Mucosa of stomach (tissue), 1 donor: Measurements from ENCODE around the gene KDM4B.

Experiments
- H3K27me3 ChIP-seq: one replicate; pipeline ENCODE4 v1.7.0; 2013; ENCODE audit warnings: mild to moderate bottlenecking, low read length; ENCODE audit not compliant: control insufficient read depth, insufficient read depth
- H3K36me3 ChIP-seq: one replicate; pipeline ENCODE4 v1.7.0; 2013; ENCODE audit warnings: low read length; ENCODE audit not compliant: control insufficient read depth, insufficient read depth
- H3K4me1 ChIP-seq: one replicate; pipeline ENCODE4 v1.7.0; 2013; ENCODE audit warnings: mild to moderate bottlenecking, low read length; ENCODE audit not compliant: control insufficient read depth, insufficient read depth
- H3K4me3 ChIP-seq: one replicate; pipeline ENCODE4 v1.7.0; 2013; ENCODE audit warnings: low read length
- H3K9ac ChIP-seq: one replicate; pipeline ENCODE4 v1.7.0; 2013; ENCODE audit warnings: mild to moderate bottlenecking, low read length, moderate library complexity
- H3K9me3 ChIP-seq: one replicate; pipeline ENCODE4 v1.7.0; 2013; ENCODE audit warnings: mild to moderate bottlenecking, low read length, moderate library complexity; ENCODE audit not compliant: control insufficient read depth
- donor health status: Pancreatic carcinoma.

The KDM4B gene

DNA sequence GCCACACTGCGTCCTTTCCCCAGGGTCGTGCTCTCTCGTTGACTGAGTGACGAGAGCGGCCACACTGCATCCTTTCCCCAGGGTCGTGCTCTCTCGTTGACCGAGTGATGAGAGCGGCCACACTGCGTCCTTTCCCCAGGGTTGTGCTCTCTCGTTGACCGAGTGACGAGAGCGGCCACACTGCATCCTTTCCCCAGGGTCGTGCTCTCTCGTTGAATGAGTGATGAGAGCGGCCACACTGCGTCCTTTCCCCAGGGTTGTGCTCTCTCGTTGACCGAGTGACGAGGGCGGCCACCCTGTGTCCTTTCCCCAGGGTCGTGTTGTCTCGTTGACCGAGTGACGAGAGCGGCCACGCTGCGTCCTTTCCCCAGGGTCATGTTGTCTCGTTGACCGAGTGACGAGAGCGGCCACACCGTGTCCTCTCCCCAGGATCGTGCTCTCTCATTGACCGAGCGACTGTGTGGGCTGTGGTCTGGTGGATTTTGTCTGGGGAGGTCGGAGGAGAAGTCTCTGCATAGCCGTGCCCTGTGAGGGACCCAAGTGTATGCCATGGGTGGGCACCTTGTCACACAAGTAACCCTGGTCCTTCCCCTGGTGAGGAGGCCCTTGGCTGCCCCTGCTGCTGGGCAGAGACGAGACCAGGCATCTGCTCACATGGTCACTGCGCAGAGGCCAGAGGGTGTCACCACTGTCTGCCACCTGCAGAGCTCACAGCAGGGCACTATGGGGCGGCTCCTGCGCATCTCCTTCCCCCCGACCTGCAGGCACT lies 107.7 kb downstream of the KDM4B start:
- H3K9me3 ChIP-seq, result no peaks in the 10 kb centered on the region
- no peaks in the 10 kb centered on the region for H3K36me3 ChIP-seq
- no peak overlapping the region for H3K4me3 ChIP-seq
- no peak overlapping the region for H3K9ac ChIP-seq
- no peaks in the 10 kb centered on the region for H3K4me1 ChIP-seq
- H3K27me3 ChIP-seq, result no peaks in the 10 kb centered on the region

DNA sequence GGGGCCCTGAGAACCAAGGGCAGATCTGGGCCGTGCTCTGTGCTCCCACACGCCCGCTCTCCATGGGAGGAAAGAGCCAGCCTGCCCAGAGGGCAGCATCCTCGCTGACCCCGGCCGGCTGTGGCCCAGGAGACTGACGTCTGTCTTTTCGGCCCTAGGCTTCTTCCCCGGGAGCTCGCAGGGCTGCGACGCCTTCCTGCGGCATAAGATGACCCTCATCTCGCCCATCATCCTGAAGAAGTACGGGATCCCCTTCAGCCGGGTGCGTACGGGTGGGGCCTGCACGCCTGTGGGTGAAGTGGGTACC lies 108.2 kb downstream of the KDM4B start:
- H3K9me3 ChIP-seq, result no peaks in the 10 kb centered on the region
- no peaks in the 10 kb centered on the region for H3K36me3 ChIP-seq
- no peaks in the 10 kb centered on the region for H3K27me3 ChIP-seq
- H3K4me1 ChIP-seq, result no peaks in the 10 kb centered on the region
- no peak overlapping the region for H3K4me3 ChIP-seq
- H3K9ac ChIP-seq, result no peak overlapping the region

DNA sequence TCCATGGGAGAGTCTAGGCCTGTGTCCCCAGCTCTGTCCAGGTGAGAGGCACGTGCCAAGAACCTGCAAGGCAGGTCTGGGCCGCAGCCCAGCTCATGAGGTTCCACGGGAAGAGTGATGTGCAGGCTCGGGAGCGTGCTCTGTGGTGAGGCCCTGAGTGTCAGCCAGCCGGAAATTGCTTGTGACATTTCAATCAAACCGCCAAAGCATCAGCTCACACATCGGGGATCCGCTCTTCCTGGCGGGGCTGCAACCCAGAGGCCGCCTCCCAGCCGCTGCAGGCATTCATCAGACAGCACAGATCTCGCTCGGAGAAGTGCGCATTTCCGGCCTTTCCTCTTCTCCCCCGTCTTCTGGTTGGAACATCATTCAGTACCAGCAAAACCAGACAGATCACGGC lies 109.3 kb downstream of the KDM4B start:
- no peaks in the 10 kb centered on the region for H3K36me3 ChIP-seq
- no peak overlapping the region for H3K4me3 ChIP-seq
- H3K4me1 ChIP-seq, result no peaks in the 10 kb centered on the region
- no peak overlapping the region for H3K9ac ChIP-seq
- H3K9me3 ChIP-seq, result no peaks in the 10 kb centered on the region
- no peaks in the 10 kb centered on the region for H3K27me3 ChIP-seq

DNA sequence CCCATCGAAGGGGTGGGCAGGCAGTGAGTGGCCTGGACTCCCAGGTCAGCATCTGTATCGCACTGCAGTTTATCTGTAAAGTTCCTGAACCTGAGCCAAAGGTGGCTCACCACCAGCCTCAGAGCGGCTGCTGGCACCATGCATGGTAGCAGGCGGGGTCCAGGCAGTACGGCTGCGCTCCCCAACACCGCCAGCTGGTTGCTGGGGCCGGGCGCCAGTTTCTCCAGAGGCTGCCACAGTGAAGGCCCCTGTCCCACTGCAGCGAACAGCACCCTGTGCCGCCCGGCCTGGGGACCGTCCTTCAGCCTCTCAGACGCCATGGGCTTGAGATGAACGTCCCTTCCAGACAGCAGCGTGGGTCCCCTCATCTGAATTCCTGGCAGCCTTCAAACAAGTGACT lies 109.8 kb downstream of the KDM4B start:
- Histone ChIP-seq H3K4me1 (no peaks in the 10 kb centered on the region), H3K4me3 (no peak overlapping the region), H3K9ac (no peak overlapping the region), H3K36me3 (no peaks in the 10 kb centered on the region), H3K27me3 (no peaks in the 10 kb centered on the region), H3K9me3 (no peaks in the 10 kb centered on the region)

DNA sequence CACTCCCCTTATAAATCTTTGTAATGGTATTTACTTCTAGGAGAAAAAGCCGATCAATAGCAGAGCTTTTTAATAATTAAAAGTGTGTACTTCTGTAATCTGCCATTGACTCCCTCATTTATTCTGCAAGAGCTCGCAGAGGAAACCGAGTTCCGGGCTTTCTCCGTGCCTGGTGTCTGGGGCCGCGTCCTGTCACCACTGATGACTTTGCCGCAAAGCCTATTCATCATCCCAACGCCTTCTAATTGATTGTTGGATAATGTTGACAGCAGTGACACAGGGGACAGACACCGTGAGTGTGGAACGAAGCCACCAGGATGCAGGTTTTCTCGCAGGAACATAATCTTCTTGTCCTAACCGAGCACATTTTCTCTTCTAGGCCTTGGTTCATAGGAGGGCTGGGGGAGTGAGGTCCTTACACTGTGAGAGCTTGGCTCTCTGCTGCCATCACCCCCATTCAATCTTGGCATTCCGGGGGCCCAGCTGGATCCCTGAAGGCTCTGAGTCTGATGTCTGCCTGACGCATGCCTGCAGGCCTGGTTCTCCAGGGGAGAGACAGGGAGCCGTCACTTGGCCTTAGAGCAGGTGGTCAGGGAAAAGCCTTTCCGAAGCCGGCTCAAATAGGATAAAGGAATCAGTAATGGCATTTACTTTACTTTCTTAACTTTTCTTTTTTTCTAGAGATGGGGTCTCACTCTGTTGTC lies 110.3 kb downstream of the KDM4B start:
- no peaks in the 10 kb centered on the region for H3K4me1 ChIP-seq
- no peaks in the 10 kb centered on the region for H3K36me3 ChIP-seq
- no peak overlapping the region for H3K4me3 ChIP-seq
- no peak overlapping the region for H3K9ac ChIP-seq
- H3K9me3 ChIP-seq, result no peaks in the 10 kb centered on the region
- no peaks in the 10 kb centered on the region for H3K27me3 ChIP-seq

DNA sequence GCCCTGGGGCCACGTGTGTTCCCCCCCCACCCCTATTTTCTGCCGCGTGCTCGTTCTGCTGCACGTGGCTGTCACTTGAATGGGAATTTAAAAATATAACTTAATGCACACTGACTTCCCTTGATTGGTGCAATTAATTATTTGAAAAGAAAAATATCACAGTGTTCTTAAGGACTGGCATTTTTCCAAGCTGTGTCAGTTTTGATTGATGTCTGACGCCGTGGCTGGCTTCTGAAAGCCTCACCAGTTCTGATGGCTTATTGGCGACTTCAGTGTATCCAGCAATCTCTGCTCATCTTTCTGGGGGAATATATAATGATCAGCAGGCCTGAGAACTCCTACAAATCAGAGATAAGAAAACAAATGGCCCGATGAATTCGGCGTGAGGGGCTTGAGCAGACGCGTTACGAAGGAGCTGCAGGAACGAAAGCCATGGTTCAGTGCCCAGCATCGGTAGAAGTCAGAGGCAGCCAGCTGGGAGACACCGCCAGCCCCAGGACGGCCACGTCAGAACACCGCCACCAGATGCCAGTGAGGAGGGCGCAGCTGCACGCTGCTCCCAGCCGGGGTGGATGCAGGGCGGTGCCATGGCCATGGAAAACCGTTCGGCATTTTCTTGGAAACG lies 111.2 kb downstream of the KDM4B start:
- H3K36me3 ChIP-seq, result no peaks in the 10 kb centered on the region
- H3K4me1 ChIP-seq, result no peaks in the 10 kb centered on the region
- H3K9ac ChIP-seq, result no peak overlapping the region
- H3K9me3 ChIP-seq, result no peaks in the 10 kb centered on the region
- no peaks in the 10 kb centered on the region for H3K27me3 ChIP-seq
- no peak overlapping the region for H3K4me3 ChIP-seq

DNA sequence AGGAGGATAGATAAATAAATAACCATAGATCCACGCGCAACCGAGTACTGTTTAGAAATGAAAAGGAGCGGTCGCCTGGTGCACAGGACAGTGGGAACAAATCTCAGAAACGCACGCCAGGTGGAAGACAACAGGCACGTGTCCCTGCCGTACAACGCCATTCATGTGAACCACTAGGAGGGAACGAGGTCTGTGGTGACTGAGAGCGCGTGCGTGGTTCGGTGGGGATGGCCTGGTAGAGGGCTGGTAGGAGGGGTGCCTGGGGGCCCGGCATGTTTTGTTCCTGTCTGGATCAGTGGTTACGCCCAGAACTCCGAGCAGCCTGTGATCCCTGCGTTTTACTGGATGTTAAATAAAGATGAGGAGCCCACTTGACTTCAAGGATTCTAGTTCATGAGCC lies 111.9 kb downstream of the KDM4B start:
- H3K4me1 ChIP-seq, result no peaks in the 10 kb centered on the region
- H3K36me3 ChIP-seq, result no peaks in the 10 kb centered on the region
- H3K27me3 ChIP-seq, result no peaks in the 10 kb centered on the region
- no peak overlapping the region for H3K4me3 ChIP-seq
- H3K9ac ChIP-seq, result no peak overlapping the region
- no peaks in the 10 kb centered on the region for H3K9me3 ChIP-seq

DNA sequence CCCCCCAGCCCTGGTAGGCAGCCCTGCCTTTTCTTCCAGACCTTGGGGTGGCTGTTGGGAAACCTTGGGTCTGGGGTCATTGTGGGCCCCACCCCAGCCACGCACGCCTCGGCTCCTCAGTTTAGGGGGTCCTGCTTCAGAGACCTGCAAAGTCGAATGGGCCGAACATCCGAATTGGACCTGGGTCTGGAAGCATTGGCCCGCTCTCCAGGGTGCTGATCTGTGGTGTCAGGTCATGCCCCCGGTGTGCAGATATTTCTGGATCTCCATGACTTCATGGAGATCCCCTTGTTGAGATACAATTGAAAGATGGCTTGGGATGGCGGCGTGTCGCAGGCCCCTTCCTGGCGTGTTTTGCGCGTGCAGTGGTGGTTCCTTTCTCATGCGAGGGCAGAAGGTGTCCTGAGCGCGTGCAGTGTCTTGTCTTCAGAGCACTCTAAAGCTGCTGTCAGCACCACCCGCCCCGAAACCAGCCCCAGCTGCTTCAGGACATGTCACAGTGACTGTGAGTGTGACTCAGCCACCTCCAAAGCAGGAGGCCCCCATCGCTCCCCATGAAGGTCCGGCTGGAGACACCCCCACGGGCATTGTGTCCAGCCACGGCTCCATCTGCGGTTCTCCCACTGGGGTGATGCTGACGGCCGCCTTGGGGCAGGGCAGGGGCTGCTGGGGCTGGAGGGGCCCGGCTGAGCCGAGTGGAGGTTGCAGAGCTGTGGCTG lies 112.7 kb downstream of the KDM4B start:
- Histone ChIP-seq H3K9me3 (no peaks in the 10 kb centered on the region), H3K27me3 (no peaks in the 10 kb centered on the region), H3K4me3 (no peak overlapping the region), H3K4me1 (no peaks in the 10 kb centered on the region), H3K36me3 (no peaks in the 10 kb centered on the region), H3K9ac (no peak overlapping the region)

DNA sequence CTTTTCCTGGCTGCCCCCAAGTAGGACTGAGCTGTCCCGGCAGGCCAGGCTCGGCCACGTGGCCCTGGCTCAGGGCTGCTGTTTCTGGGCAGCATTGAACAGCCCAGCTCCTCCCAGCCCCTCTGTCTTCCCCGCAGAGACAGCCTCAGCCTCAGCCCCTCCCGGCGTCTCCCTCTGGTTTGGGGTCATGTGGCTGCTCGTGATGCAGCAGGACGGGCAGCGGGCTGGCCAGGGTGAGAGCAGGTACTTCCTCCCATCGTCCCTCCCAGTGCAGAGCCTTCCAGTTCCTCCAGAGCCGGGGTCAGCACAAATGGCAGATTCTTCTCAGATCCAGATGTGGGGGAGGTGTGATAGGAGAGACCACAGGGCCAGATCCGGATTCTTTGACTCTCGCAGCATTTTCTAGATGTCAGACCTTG lies 114.6 kb downstream of the KDM4B start:
- H3K4me3 ChIP-seq, result no peak overlapping the region
- H3K9me3 ChIP-seq, result no peaks in the 10 kb centered on the region
- H3K4me1 ChIP-seq, result no peaks in the 10 kb centered on the region
- H3K27me3 ChIP-seq, result no peaks in the 10 kb centered on the region
- H3K36me3 ChIP-seq, result no peaks in the 10 kb centered on the region
- H3K9ac ChIP-seq, result no peak overlapping the region

DNA sequence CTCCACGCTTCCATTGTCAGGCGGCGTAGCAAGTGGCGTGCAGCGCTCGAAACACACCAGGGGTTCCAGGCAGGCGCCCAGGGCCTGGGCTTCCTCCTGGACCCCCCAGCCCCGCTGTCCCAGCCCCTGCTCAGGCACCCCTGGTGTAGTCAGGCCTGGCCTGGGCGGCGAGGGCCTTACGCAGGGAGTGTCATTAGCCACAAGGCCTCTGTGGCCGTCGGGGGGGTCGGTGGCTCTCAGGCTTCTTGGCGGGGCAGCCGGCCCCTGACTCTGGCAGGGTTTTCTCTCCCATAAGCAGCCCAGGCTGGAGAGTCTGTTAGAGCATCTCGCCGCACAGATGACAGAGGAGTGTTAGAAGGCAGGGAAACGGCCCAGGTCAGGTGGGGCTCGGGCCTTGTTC lies 116.7 kb downstream of the KDM4B start:
- no peaks in the 10 kb centered on the region for H3K9me3 ChIP-seq

DNA sequence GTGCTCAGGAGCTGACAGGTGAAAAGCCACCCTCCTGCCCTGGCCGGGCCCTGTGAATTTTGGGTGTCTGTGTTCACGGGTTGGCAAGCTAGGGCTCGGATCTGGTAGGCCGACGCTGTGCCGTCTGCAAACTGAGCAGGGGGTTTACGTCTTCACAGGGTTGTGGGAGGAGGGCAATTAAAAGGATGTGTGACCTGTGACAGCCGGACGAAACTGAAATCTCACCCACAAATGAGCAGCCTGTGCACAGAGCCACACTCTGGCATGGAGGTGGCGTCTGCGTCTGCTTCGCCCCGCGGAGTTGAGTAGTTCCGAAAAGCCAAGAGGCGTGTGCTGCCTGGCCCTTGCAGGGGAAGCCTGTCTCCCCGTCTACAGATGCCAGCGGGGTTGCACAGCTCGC lies 117.3 kb downstream of the KDM4B start:
- no peaks in the 10 kb centered on the region for H3K36me3 ChIP-seq
- no peak overlapping the region for H3K4me3 ChIP-seq
- H3K27me3 ChIP-seq, result no peaks in the 10 kb centered on the region
- H3K9me3 ChIP-seq, result no peaks in the 10 kb centered on the region
- no peak overlapping the region for H3K9ac ChIP-seq
- no peaks in the 10 kb centered on the region for H3K4me1 ChIP-seq

More for the DNA sequence above, 116.7 kb downstream of the KDM4B start:
- Histone ChIP-seq H3K4me3 (no peak overlapping the region), H3K4me1 (no peaks in the 10 kb centered on the region), H3K9ac (no peak overlapping the region), H3K36me3 (no peaks in the 10 kb centered on the region), H3K27me3 (no peaks in the 10 kb centered on the region)
